Mucosa of stomach (tissue), 1 donor: ENCODE data around the gene RAPGEF5.
A peak's percentile ranks its signal among the peaks of the same experiment; 100 is the strongest.
"Not testable (repeated sequence)": the region's sequence is repeated elsewhere in the genome, so short reads cannot be mapped to it uniquely, and the experiment has no call there.

Experiments
- H3K27me3 ChIP-seq: one replicate; pipeline ENCODE4 v1.7.0; 2013; ENCODE audit warnings: mild to moderate bottlenecking, low read length; ENCODE audit not compliant: control insufficient read depth, insufficient read depth
- H3K36me3 ChIP-seq: one replicate; pipeline ENCODE4 v1.7.0; 2013; ENCODE audit warnings: low read length; ENCODE audit not compliant: control insufficient read depth, insufficient read depth
- H3K4me1 ChIP-seq: one replicate; pipeline ENCODE4 v1.7.0; 2013; ENCODE audit warnings: mild to moderate bottlenecking, low read length; ENCODE audit not compliant: control insufficient read depth, insufficient read depth
- H3K4me3 ChIP-seq: one replicate; pipeline ENCODE4 v1.7.0; 2013; ENCODE audit warnings: low read length
- H3K9ac ChIP-seq: one replicate; pipeline ENCODE4 v1.7.0; 2013; ENCODE audit warnings: mild to moderate bottlenecking, low read length, moderate library complexity
- H3K9me3 ChIP-seq: one replicate; pipeline ENCODE4 v1.7.0; 2013; ENCODE audit warnings: mild to moderate bottlenecking, low read length, moderate library complexity; ENCODE audit not compliant: control insufficient read depth
- donor health status: Pancreatic carcinoma.

Gene RAPGEF5

DNA sequence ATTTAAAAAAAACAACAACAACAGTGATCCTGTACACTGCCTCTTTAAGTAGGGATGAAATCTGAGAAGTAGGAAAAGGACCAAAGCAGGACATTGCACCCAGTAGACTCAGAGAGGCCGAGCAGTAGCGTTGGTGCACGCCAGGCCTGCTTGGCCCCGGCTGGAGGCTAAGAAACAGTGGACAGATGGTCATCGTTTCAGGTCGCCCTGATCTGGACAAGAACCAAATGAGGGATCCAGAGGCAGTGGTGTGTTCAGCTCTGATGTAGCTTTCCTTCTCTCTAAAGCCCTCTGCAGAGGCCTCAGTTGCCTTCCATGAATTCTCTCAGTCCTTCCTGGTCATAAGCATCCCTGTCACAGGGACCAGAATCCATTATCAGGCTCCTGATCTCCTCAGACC lies 269.1 kb downstream of the RAPGEF5 start:
- H3K4me3 ChIP-seq, result no peak overlapping the region
- no peaks in the 10 kb centered on the region for H3K27me3 ChIP-seq
- H3K9ac ChIP-seq, result no peak overlapping the region
- H3K36me3 ChIP-seq, result no peaks in the 10 kb centered on the region
- H3K4me1 ChIP-seq, result no peaks in the 10 kb centered on the region
- H3K9me3 ChIP-seq, result no peaks in the 10 kb centered on the region

DNA sequence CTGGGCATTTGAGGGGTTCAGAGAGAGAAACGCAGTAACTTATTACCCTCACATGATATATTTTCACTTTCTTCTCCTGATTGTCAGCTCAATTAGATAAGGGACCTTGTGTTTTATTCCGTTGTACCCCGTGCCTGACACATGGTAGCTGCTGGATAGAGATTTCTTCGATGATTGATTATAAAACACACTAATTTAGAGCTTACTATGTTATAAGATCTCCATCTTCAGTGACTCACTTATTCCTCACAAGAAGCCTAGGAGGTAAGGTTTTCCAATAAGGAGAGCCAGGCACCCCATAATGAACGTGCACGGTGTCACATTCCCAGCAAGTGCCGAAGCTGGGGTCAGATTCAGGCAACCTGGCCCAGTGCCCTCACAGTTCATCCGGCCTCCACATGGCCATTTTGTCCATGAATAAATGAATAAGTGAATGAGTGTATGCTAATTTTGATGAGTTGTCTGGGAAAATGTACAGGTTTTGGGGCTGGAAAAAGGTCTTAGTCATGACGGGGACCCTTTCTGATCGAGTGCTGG lies 273.2 kb downstream of the RAPGEF5 start:
- Histone ChIP-seq H3K4me3 (peak overlapping the region; percentile 69), H3K4me1 (peaks cover 5% of the 10 kb centered on the region), H3K9me3 (no peaks in the 10 kb centered on the region), H3K36me3 (no peaks in the 10 kb centered on the region), H3K27me3 (no peaks in the 10 kb centered on the region), H3K9ac (peak overlapping the region; percentile 77)

DNA sequence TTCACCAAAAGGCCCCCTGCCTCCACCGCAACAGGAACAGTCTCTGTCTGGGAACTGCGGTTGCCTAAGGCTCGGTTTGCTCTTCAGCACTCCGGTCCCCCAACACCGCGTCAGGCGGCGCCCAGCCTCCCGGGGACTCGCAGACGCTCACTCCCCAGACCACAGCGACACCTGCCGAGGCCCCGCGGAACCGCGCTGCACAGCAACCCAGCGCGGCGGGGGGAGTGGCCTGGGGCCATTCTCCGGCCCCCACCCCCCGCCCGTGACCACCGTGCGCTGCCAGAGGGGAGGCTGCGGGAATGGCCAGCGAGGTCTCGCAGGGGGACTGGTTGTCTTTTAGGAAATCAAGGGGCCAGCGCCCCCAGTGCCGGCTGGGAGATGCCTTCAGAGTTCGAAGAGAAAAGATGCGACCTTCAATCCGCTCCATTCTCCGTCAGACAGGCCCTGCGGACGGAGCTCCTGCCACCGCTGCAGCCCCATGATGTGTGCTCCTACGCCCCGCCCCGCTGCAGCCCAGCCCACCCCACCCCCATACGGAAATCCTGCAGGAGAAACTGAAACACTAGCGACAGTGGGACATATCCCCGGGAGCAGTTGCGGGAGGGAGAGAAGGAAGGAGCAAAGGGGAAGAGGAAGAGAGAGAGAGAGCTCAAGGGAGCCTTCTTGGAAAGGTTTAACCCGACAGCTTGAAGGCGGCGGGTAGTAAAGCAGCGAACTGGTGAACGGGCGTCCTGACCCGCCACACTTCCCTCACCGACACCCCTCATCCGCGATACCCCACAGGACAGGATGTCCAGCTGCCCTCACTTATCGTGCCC lies 273.9 kb downstream of the RAPGEF5 start:
- Histone ChIP-seq H3K4me1 (peaks cover 5% of the 10 kb centered on the region), H3K9me3 (no peaks in the 10 kb centered on the region), H3K9ac (peak overlapping the region; percentile 77)

DNA sequence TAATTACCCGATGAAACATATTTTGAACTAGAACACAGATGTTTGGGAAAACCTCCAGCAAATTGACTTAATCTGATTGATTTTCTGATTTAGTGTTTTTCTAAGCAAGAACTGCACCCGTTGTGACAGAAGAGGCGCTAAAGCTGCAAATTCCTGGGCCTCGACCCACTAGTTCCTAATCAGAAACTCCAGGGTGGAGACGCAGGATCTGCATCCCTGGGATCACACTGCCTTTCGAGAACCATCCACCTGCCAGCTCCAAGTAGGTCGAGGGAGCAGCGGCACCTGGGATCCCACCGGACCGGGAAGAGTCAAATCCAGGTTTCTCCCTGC lies 274.4 kb downstream of the RAPGEF5 start:
- Histone ChIP-seq H3K27me3 (no peaks in the 10 kb centered on the region), H3K36me3 (no peaks in the 10 kb centered on the region), H3K4me1 (peaks cover 5% of the 10 kb centered on the region), H3K9ac (peak overlapping the region; percentile 77), H3K9me3 (no peaks in the 10 kb centered on the region), H3K4me3 (peak overlapping the region; percentile 60)

More for the DNA sequence above, 273.9 kb downstream of the RAPGEF5 start:
- Histone ChIP-seq H3K36me3 (no peaks in the 10 kb centered on the region), H3K4me3 (peak overlapping the region; percentile 69), H3K27me3 (no peaks in the 10 kb centered on the region)

DNA sequence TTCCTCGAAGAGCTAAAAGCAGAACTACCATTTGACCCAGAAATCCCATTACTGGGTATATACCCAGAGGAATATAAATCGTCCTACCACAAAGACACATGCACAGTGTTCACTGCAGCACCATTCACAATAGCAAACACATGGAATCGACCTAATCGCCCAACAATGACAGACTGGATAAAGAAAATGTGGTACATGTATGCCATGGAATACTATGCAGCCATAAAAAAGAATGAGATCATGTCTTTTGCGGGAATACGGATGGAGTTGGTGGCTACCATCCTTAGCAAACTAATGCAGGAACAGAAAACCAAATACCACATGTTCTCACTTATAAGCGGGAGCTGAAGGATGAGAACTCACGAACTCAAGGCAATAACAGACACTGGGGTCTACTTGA lies 276.7 kb downstream of the RAPGEF5 start:
- H3K4me3 ChIP-seq, H3K4me1 ChIP-seq, H3K27me3 ChIP-seq, H3K36me3 ChIP-seq, H3K9ac ChIP-seq, H3K9me3 ChIP-seq: not testable (repeated sequence)

DNA sequence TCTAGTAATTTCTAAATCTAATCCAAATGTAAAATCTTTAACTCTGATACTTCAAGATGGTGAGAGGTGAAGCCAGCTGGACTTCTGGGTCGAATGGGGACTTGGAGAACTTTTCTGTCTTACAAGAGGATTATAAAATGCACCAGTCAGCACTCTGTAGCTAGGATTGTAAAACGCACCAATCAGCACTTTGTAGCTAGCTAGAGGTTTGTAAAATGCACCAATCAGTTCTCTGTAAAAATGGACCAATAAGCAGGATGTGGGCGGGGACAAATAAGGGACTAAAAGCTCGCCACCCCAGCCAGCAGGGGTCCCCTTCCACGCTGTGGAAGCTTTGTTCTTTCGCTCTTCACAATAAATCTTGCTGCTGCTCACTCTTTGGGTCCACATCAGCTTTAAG lies 278.1 kb downstream of the RAPGEF5 start:
- H3K27me3 ChIP-seq, H3K36me3 ChIP-seq, H3K9ac ChIP-seq, H3K4me1 ChIP-seq, H3K9me3 ChIP-seq, H3K4me3 ChIP-seq: not testable (repeated sequence)

DNA sequence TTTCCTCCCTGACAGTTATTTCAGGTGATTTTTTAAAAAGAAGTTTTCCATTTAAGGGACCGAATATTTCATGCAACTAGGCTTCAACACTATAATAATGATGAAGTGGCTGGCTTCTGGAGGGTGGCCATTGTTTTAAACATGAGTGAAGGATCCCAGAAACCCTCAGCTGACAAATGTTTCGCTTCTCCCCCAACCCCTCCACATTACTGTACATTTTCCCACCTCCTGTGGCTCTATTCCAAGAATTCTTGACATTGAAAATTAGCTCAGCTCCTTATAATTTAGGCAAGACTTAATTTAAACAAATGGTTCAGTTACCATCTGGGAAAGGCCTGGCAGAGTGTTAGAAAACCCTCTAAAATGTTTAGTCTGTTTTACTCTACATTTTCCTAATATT lies 281.4 kb downstream of the RAPGEF5 start:
- Histone ChIP-seq H3K4me1 (no peaks in the 10 kb centered on the region), H3K4me3 (no peak overlapping the region), H3K36me3 (no peaks in the 10 kb centered on the region), H3K27me3 (no peaks in the 10 kb centered on the region), H3K9ac (no peak overlapping the region), H3K9me3 (no peaks in the 10 kb centered on the region)

DNA sequence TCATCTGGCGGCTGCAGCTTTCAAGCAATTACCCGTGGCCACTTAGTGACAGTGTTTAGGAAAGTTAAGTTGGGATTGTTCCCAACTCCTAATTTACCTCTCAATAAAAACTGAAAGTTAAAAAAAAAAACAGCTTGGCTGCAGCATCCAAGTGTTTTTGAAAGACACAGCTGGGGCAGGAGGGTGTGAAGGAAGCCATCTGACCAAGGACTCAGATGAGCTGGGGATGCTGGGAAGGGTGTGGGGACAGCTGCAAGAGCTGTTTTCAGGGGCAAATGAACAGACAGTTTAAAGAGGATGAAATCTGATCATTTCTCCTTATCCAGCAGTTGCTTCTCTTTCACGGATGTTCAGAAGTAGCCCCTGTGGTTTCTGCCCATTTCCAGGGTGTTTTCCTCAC lies 282.1 kb downstream of the RAPGEF5 start:
- Histone ChIP-seq H3K9me3 (no peaks in the 10 kb centered on the region), H3K4me3 (no peak overlapping the region), H3K27me3 (no peaks in the 10 kb centered on the region), H3K36me3 (no peaks in the 10 kb centered on the region), H3K9ac (no peak overlapping the region), H3K4me1 (no peaks in the 10 kb centered on the region)
